HG02610 (cell line): Measurements from ENCODE around the gene MAGEA2B.
"Not testable (repeated sequence)": the region's sequence is repeated elsewhere in the genome, so short reads cannot be mapped to it uniquely, and the experiment has no call there.

Source experiments
- ATAC-seq: cut with Tn5 transposase; IDR thresholded peaks from one replicate; pipeline ENCODE4 v1.9.1; 2021; ENCODE audit warnings: mild to moderate bottlenecking, moderate library complexity; ENCODE audit not compliant: unreplicated experiment

Gene MAGEA2B

DNA sequence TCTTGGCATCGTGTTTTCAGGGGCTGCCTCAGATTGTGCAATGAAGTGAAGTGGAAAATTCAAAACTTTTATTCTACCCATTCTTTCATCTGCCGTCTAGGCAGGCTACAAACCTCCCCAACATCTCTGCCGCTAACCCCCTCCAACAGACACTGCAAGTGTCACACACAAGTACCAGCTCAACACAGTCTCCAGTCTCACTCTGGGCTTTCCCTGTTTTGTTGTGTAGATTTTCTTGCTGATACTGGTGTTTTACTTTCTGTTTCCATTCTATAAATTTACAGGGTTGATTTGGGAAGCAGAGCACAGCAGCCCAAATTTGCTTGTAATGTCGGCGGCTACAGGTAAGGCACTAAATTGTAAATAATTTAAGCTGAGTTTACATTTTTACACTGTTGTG lies 40.4 kb downstream of the MAGEA2B start:
- not testable (repeated sequence) for ATAC-seq

- ATAC-seq: not testable (repeated sequence)
Measured at GRCh38 chrX:152758918-152759317, 44.5 kb downstream of the MAGEA2B start, which contains the start of gene CSAG3. CSAG3 (plus strand) TSS chrX:152759218.

DNA sequence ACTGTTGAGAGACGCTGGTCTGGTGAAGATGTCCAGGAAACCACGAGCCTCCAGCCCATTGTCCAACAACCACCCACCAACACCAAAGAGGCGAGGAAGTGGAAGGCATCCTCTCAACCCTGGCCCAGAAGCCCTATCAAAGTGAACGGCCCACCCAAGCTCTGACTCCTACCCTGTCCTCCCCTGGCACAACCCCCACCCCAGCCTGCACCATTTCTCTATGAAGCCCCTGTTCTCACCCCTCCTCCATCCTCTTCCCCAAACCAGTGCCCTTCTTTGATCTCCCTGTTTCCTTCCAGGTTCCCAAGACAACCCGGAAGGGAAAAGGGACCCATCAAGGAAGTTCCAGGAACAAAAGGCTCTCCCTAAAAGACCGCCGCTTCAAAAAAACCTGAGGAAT lies 45.1 kb downstream of the MAGEA2B start:
- not testable (repeated sequence) for ATAC-seq

DNA sequence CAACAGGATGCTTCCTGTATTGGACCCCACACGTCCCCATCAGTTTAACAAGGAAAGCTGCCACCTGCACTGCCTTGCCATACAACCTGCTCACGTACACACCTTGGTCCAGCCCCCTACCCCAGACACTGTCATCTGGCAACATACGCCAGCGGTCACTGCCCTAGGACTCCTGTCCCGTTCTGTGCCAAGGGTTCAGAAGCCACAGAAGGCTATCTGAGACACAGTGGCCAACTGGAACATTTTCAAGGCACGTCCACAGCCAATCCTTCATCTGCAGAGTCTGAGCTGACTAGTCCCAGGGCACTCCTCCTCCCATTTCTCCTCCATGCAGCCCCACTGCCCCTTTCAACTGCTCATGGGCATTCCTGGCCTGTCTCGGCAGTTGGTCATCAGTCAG lies 47.2 kb downstream of the MAGEA2B start:
- not testable (repeated sequence) for ATAC-seq

- not testable (repeated sequence) for ATAC-seq
Measured at GRCh38 chrX:152766562-152766961, 52.1 kb downstream of the MAGEA2B start.
